ENCODE data around the gene ANKRD40. TPM values are rescaled to one million over a fixed set of nuclear protein-coding genes. Genes with fewer than 3 reads are reported as not detected.

ANKRD40 gene
- total RNA-seq, 1 experiment from 2014 or later = 72.0 TPM

GRCh38 chr17:50661795-50662391 lies 45.8 kb downstream of the ANKRD40 start (continued):
- TF ChIP-seq REST (IDR thresholded peaks at IDR 0.05; ENCODE audit: low read depth) (no peak), ZNF274 (IDR thresholded peaks at IDR 0.05; ENCODE audit: low read depth, low read length) (no peak), CTCF (IDR thresholded peaks at IDR 0.05 in 2 of 3, conservative IDR thresholded peaks at IDR 0.05 in 1 of 3; ENCODE audit: borderline replicate concordance in 1 of 3, insufficient read depth in 1 of 3, low read depth in 2 of 3, low read length in 2 of 3) (no peak)

GRCh38 chr17:50661348-50661747 lies 46.4 kb downstream of the ANKRD40 start:
- Histone ChIP-seq H3K4me1 (ENCODE audit: control insufficient read depth in 1 of 2, insufficient read depth in 2 of 2, low read length in 2 of 2) (peaks cover 61 to 90% of the 10 kb centered on the region in 2 experiments), H3K9me3 (ENCODE audit: control insufficient read depth in 1 of 2, insufficient read depth in 1 of 2, low read depth in 1 of 2, low read length in 2 of 2) (no peaks in the 10 kb centered on the region)
- TF ChIP-seq SIN3A (IDR thresholded peaks at IDR 0.05; ENCODE audit: low read depth) (no peak), POLR2A (IDR thresholded peaks at IDR 0.05; ENCODE audit: borderline replicate concordance, extremely low read depth, insufficient read depth, insufficient read length) (no peak), EGR1 (IDR thresholded peaks at IDR 0.05; ENCODE audit: low read depth) (no peak), ATF3 (IDR thresholded peaks at IDR 0.05) (no peak), CTCF (IDR thresholded peaks at IDR 0.05 in 2 of 3, conservative IDR thresholded peaks at IDR 0.05 in 1 of 3; ENCODE audit: borderline replicate concordance in 1 of 3, insufficient read depth in 1 of 3, low read depth in 2 of 3, low read length in 2 of 3) (no peak), CEBPB (IDR thresholded peaks at IDR 0.05; ENCODE audit: low read depth) (no peak), MAX (IDR thresholded peaks at IDR 0.05) (no peak), REST (IDR thresholded peaks at IDR 0.05; ENCODE audit: low read depth) (no peak)

More at GRCh38 chr17:50661348-50661747, 46.4 kb downstream of the ANKRD40 start:
- H4K20me1 ChIP-seq (ENCODE audit: insufficient read depth) = no peaks in the 10 kb centered on the region
- no peaks in the 10 kb centered on the region for H3K36me3 ChIP-seq (ENCODE audit: control insufficient read depth in 1 of 2, insufficient read depth in 2 of 2, low read length in 2 of 2)
- peak; percentile 31 for ATAC-seq
- no peaks in the 10 kb centered on the region for H3K79me2 ChIP-seq (ENCODE audit: insufficient read depth, low read length)
- H3K27ac ChIP-seq (ENCODE audit: low read depth, low read length) = peak overlapping the region; percentile 96
- peak overlapping the region; percentile 79 for H3K4me2 ChIP-seq (ENCODE audit: low read length)
- H3K4me3 ChIP-seq (replicated peaks in 1 of 2; ENCODE audit: low read depth in 1 of 2, low read length in 2 of 2) = peak overlapping the region; percentile 4 to 44; a peak in 2 of 4 replicates
- ChIA-PET POLR2A (interaction anchor here (1.0 to 6.0 kb wide), 10 partner anchors 8 to 118 kb away, joined by 3 to 59 read pairs (median 7); partner anchors contain the start of gene CACNA1G), RAD21 (ENCODE audit: low non-redundant PET in 1 of 2, low total read pairs in 2 of 2, uncharacterized antibody in 2 of 2, unreplicated experiment in 2 of 2) (interaction anchor here (1.0 to 1.7 kb wide), 2 partner anchors 22 to 30 kb away, joined by 3 to 6 read pairs; no protein-coding TSS in a partner anchor), CTCF (interaction anchor here (0.8 to 2.3 kb wide), 8 partner anchors 18 to 101 kb away, joined by 3 to 13 read pairs (median 4); no protein-coding TSS in a partner anchor)
- H2AFZ ChIP-seq (ENCODE audit: low read depth, low read length, poor library complexity, severe bottlenecking) = no peak overlapping the region
- peak overlapping the region; percentile 52 for H3K9ac ChIP-seq (ENCODE audit: low read length)
- no peaks in the 10 kb centered on the region for H3K27me3 ChIP-seq (ENCODE audit: insufficient read depth, low read length)
- TSS peak; percentile 98 for BruUV-seq (replicated peaks)
- intact Hi-C loops (cut with micrococcal nuclease) = loop anchor here (2.0 kb wide), 1 partner anchor 19 kb away; no protein-coding TSS in a partner anchor
- H3K9me2 ChIP-seq (ENCODE audit: insufficient read depth) = no peaks in the 10 kb centered on the region
- no peak for DNase-seq (ENCODE audit: low read depth, low spot score)
